ENCODE measurements around the gene DOC2B. TPM values are rescaled to one million over a fixed set of nuclear protein-coding genes. Genes with fewer than 3 reads are reported as not detected.

The DOC2B gene
- total and polyA plus RNA-seq, 3 donors from 2014 or later, result 1.4 to 4.0 (median 1.9) TPM

DNA sequence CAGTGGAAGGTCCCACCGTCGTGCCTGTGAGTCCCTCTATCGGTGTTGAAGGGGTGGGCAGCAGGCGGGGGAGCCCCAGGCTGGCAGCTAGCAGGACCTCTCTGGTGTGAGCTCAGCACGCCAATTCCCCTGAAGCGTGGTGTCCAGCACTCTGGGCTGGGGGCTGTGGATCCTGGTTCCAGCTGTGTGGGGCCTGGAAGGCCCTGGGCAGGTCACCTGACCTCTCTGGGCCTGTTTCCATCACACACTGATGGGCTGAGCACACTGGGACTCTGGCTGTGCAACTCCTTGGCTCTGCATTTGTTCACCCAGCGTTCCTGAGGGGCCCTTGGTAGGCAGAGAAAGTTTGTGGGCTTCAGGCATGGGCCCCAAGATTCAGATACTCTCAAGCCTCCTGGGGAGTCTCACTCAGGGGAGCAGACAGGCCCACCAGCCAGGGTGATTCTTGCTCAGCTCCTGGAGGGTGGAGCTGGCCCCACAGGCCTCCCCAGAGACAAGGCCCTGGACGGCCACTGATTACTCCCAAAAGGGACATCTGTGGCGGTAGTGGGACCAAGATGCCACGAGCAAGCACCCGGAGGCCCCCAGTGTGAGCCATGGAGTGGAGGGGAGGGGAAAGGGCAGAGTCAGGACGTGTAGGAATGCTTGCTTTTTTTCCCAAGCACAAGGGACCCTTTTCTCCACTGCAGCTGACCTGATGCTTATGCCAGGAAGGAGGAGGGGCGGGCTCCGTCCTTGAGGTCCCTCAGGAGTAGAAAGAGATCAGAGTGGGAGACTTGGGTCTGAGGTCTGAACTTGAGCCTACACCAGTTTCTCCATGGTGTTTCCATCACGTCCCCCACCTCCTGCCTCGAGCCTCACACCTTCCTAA lies 35.5 kb downstream of the DOC2B start:
- Histone ChIP-seq H3K36me3 (ENCODE audit: low read depth, missing control alignments) (no peaks in the 10 kb centered on the region), H3K4me3 (no peak overlapping the region), H3K9me3 (no peaks in the 10 kb centered on the region), H3K27ac (no peak overlapping the region), H3K27me3 (no peaks in the 10 kb centered on the region), H3K4me1 (no peaks in the 10 kb centered on the region)
- intact Hi-C loops (cut with DNase I; ENCODE audit: low total_unique reads), result no loop called here
- WGBS, 2 donors, result 78 to 88% methylated on average over 9 to 16 of the region's 16 CpGs
- TF ChIP-seq, protein P1, sequence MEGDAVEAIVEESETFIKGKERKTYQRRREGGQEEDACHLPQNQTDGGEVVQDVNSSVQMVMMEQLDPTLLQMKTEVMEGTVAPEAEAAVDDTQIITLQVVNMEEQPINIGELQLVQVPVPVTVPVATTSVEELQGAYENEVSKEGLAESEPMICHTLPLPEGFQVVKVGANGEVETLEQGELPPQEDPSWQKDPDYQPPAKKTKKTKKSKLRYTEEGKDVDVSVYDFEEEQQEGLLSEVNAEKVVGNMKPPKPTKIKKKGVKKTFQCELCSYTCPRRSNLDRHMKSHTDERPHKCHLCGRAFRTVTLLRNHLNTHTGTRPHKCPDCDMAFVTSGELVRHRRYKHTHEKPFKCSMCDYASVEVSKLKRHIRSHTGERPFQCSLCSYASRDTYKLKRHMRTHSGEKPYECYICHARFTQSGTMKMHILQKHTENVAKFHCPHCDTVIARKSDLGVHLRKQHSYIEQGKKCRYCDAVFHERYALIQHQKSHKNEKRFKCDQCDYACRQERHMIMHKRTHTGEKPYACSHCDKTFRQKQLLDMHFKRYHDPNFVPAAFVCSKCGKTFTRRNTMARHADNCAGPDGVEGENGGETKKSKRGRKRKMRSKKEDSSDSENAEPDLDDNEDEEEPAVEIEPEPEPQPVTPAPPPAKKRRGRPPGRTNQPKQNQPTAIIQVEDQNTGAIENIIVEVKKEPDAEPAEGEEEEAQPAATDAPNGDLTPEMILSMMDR (IDR thresholded peaks at IDR 0.05), result no peak
- TF ChIP-seq POLR2A (IDR thresholded peaks at IDR 0.05), result no peak
- peak; percentile 14 for DNase-seq

DNA sequence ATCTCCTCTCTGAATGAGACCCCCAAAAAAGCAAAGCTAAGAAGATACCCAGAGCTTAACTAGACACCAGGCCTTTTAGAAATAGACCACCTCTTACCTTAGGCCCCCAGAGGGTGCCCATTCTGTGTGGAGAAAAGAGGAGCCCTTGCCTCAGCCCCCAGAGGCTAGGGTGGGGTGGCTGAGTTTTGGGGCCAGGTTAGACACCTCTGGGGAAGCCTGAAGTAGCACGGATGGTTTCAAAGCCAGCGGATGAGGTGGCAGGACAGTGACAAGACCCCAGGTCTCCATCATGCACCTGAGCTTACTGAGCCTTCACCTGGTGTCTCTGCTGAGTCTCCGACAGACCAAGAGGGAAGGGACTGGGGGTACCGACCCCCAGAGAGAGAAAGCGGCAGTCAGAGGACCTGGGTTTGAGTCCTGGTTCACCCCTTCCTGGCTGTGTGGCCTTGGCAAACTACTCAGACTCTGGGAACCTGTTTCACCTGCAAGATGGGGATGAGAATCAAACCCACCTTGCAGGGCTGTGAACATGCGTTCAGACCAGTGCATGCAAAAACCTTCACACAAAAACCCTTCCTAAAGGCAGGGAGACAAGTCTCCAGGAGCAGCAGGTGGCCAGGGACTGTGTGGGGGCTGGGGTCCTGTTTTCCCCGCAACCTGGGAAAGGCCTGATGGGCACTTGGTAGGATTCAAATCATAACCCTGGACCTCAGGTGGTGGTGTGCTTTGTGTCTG lies 36.3 kb downstream of the DOC2B start:
- TF ChIP-seq, protein P1 (IDR thresholded peaks at IDR 0.05), result no peak
- TF ChIP-seq POLR2A (IDR thresholded peaks at IDR 0.05), result no peak
- intact Hi-C loops (cut with DNase I; ENCODE audit: low total_unique reads), result no loop called here
- 87 to 88% methylated on average over 7 of the region's 7 CpGs for WGBS, 2 donors
- Histone ChIP-seq H3K27me3 (no peaks in the 10 kb centered on the region), H3K36me3 (ENCODE audit: low read depth, missing control alignments) (no peaks in the 10 kb centered on the region), H3K27ac (no peak overlapping the region), H3K4me3 (no peak overlapping the region), H3K9me3 (no peaks in the 10 kb centered on the region), H3K4me1 (no peaks in the 10 kb centered on the region)
- peak; percentile 14 for DNase-seq

DNA sequence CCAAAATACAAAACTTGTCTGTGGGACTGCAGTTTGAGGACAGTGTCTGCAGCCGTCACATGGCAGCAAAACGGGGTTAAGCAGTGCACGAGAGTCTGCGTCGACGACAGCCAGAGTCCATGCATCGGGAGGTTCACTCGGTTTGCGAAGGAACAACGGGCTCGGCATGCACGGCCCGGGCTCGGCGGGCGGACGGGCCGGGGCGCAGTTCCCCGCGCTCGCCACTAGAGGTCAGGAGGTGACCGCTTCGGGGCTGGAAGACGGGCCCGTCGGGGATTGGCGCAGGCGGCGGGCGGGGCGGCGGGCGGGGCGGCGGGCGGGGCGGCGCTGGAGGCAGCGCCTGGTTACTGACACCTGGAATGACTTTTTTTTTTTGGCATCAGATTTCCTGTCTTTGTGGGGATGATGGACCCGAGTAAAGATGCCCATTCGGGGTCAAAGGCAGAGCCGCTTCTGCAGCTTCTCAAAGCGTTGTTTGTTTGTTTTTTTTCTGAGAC lies 37.6 kb downstream of the DOC2B start:
- Histone ChIP-seq H3K36me3 (ENCODE audit: low read depth, missing control alignments) (no peaks in the 10 kb centered on the region), H3K4me1 (no peaks in the 10 kb centered on the region), H3K4me3 (no peak overlapping the region), H3K27ac (no peak overlapping the region), H3K27me3 (no peaks in the 10 kb centered on the region), H3K9me3 (no peaks in the 10 kb centered on the region)
- WGBS, 2 donors, result 1 to 3% methylated on average over 17 to 44 of the region's 44 CpGs
- peak; percentile 85 for DNase-seq
- intact Hi-C loops (cut with DNase I; ENCODE audit: low total_unique reads), result no loop called here
- TF ChIP-seq, protein P1 (IDR thresholded peaks at IDR 0.05), result peak; percentile 54 to 96 (median 94)
- no peak for TF ChIP-seq POLR2A (IDR thresholded peaks at IDR 0.05)

DNA sequence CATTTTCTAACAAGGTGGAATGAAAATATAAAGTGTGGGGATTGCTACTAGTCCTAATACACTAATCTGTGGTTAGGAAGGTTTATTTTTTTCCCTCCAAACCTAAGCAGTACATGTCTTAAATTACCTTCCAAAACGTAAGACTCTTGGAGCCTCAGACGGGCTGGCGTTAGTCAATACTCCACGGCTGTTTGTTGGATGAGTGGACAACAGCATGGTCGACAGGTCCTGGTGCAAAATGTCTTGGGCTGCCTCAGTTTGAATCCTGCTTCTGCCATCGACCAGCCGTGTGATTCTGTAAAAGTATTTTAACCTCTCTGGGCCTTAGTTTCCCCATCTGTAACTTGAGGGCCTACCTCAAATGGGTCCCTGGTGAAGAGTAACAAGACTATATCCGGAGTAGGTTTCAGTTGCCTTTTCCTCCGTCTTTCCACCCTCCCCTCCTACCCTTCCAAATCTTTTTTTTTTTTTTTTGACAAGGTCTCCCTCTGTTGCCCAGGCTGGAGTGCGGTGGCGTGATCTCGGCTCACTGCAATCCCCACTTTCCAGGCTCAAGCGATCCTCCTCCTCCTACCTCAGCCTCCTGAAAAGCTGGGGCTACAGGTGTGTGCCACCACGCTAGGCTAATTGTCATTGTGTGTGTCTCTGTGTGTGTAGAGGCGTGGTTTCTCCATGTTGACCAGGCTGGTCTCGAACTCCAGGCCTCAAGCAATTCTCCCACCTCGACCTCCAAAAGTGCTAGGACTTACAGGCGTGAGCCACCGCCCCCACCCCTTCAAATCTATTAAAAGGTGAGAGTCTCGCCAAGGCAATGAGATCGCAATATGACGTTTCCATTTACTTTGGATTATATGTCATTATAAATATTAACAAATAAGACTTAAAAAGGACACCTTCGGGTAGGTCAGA lies 38.3 kb downstream of the DOC2B start:
- intact Hi-C loops (cut with DNase I; ENCODE audit: low total_unique reads), result no loop called here
- DNase-seq, result peak; percentile 12
- Histone ChIP-seq H3K4me3 (no peak overlapping the region), H3K4me1 (no peaks in the 10 kb centered on the region), H3K36me3 (ENCODE audit: low read depth, missing control alignments) (no peaks in the 10 kb centered on the region), H3K27me3 (no peaks in the 10 kb centered on the region), H3K9me3 (no peaks in the 10 kb centered on the region), H3K27ac (no peak overlapping the region)
- no peak for TF ChIP-seq POLR2A (IDR thresholded peaks at IDR 0.05)
- TF ChIP-seq, protein P1 (IDR thresholded peaks at IDR 0.05), result no peak
- whole genome bisulfite sequencing, 2 donors, result 58 to 60% methylated on average over 23 of the region's 23 CpGs
